Transverse colon (tissue), 4 donors: ENCODE results near the gene GNPAT. TPM values are rescaled to one million over a fixed set of nuclear protein-coding genes. Genes with fewer than 3 reads are reported as not detected.

Experiments used
- DNase-seq: peaks from one replicate; pipeline ENCODE4 v3.0.0-alpha.2; 2019
- H3K27ac ChIP-seq, 4 donors: fragments of 200-600 bp; sonication (generic); 2 replicates each; pipeline ENCODE4 v1.5.1; 2016 to 2018; ENCODE audit warnings: inconsistent platforms in 4 of 4
- H3K27me3 ChIP-seq: fragments of 200-600 bp; sonication (generic); 2 replicates; pipeline ENCODE4 v1.5.1; 2017; ENCODE audit warnings: inconsistent platforms
- H3K36me3 ChIP-seq, 4 donors: fragments of 200-600 bp; sonication (generic); 2 replicates each; pipeline ENCODE4 v1.5.1; 2017 to 2019; ENCODE audit warnings: inconsistent platforms in 4 of 4
- H3K4me1 ChIP-seq, 4 donors: fragments of 200-600 bp; sonication (generic); 2 replicates each; pipeline ENCODE4 v1.5.1; 2017 to 2020; ENCODE audit warnings: inconsistent platforms in 4 of 4
- H3K4me3 ChIP-seq, 4 donors: fragments of 200-600 bp; sonication (generic); 1 replicate in 1 of 4; 2 replicates in 3 of 4; pipeline versions ENCODE4 v1.5.1 to v1.6.1; 2017 to 2019; ENCODE audit warnings: inconsistent platforms in 4 of 4
- H3K9me3 ChIP-seq, 2 donors: fragments of 200-600 bp; sonication (generic); 2 replicates each; pipeline ENCODE4 v1.5.1; 2017 to 2019; ENCODE audit warnings: inconsistent platforms in 2 of 2
- CTCF ChIP-seq, 5 experiments: fragments of 200-600 bp in 3 of 5; fragments of 450-650 bp in 2 of 5; sonication (generic) in 3 of 5; IDR thresholded peaks; 1 replicate in 2 of 5; 2 replicates in 3 of 5; pipeline ENCODE4 v1.5.1; 2016 to 2017; ENCODE audit warnings: antibody characterized with exemption in 5 of 5, inconsistent platforms in 3 of 5, mild to moderate bottlenecking in 2 of 5, moderate library complexity in 1 of 5
- EP300 ChIP-seq: sonication (generic); formaldehyde crosslinking; IDR thresholded peaks from one replicate; pipeline ENCODE4 v1.6.1; 2017; ENCODE audit warnings: antibody characterized with exemption, low read depth
- POLR2A ChIP-seq: fragments of 450-650 bp; IDR thresholded peaks from one replicate; pipeline ENCODE4 v1.6.1; 2016; ENCODE audit warnings: antibody characterized with exemption, mild to moderate bottlenecking, moderate library complexity
- POLR2AphosphoS5 ChIP-seq, 3 donors: sonication (generic); formaldehyde crosslinking; IDR thresholded peaks; one replicate each; pipeline ENCODE4 v1.6.1; 2016; ENCODE audit warnings: antibody characterized with exemption in 3 of 3
- WGBS, 2 donors: methylation state at CpG; one replicate each; pipeline ENCODE4 v1.1.5; 2018; ENCODE audit warnings: low coverage in 1 of 2; 5-methylcytosine and 5-hydroxymethylcytosine counted together
- in situ Hi-C, 4 donors: fragments of 200-750 bp; cut with MboI; loops; one replicate each; pipeline versions ENCODE4 v1.15.0 to v1.15.1; 2017; ENCODE audit warnings: low sequenced_read_pairs in 3 of 4, low pct_ligation_motif_present in 1 of 4, low pct_unique_long_range_greater_than_20kb in 1 of 4
- intact Hi-C: fragments of 100-400 bp; cut with DNase I; formaldehyde crosslinking; loops from one replicate; pipeline ENCODE4 v1.15.1; 2023; ENCODE audit warnings: low total_unique reads
- total RNA-seq, 4 donors: library from RNA; depleted of rRNA; stranded (reverse); fragments of >200 nt; gene quantifications; one replicate each; pipeline ENCODE4 v1.1.0, GENCODE V29; 2016

The GNPAT gene
- total RNA-seq, 4 donors from 2014 or later, result 19.5 to 123 (median 36.8) TPM

- no peak overlapping the region for H3K4me3 ChIP-seq
- intact Hi-C loops (no loop called here), in situ Hi-C loops (no loop called here)
- no peaks in the 10 kb centered on the region for H3K27me3 ChIP-seq
- no peaks in the 10 kb centered on the region for H3K4me1 ChIP-seq
- TF ChIP-seq POLR2AphosphoS5 (IDR thresholded peaks at IDR 0.05) (no peak), CTCF (IDR thresholded peaks at IDR 0.05) (no peak)
- H3K27ac ChIP-seq, result no peak overlapping the region
- WGBS, 2 donors, result 94% methylated on average over 3 of the region's 3 CpGs
- no peak for DNase-seq
- no peaks in the 10 kb centered on the region for H3K9me3 ChIP-seq
- no peaks in the 10 kb centered on the region for H3K36me3 ChIP-seq
These were observed 61.0 kb downstream of the GNPAT start for GRCh38 chr1:231301990-231302389.

- Histone ChIP-seq H3K4me3 (no peak overlapping the region), H3K9me3 (no peaks in the 10 kb centered on the region), H3K4me1 (no peaks in the 10 kb centered on the region), H3K27ac (no peak overlapping the region), H3K36me3 (no peaks in the 10 kb centered on the region), H3K27me3 (no peaks in the 10 kb centered on the region)
- 90 to 100% methylated on average over 1 to 10 of the region's 10 CpGs for WGBS, 2 donors
- DNase-seq, result no peak
- in situ Hi-C loops, result no loop called here
- intact Hi-C loops, result no loop called here
- TF ChIP-seq POLR2AphosphoS5 (IDR thresholded peaks at IDR 0.05) (no peak), CTCF (IDR thresholded peaks at IDR 0.05) (no peak), POLR2A (no peak), EP300 (no peak)
These were observed 69.5 kb downstream of the GNPAT start for GRCh38 chr1:231310391-231310934.

- H3K36me3 ChIP-seq, result no peaks in the 10 kb centered on the region
- no peak for DNase-seq
- H3K27me3 ChIP-seq, result no peaks in the 10 kb centered on the region
- intact Hi-C loops (no loop called here), in situ Hi-C loops (no loop called here)
- no peak for TF ChIP-seq POLR2A
- no peak for TF ChIP-seq POLR2AphosphoS5 (IDR thresholded peaks at IDR 0.05)
- no peak for TF ChIP-seq EP300
- H3K4me3 ChIP-seq, result no peak overlapping the region
- 82 to 85% methylated on average over 5 to 8 of the region's 8 CpGs for WGBS, 2 donors
- H3K9me3 ChIP-seq, result no peaks in the 10 kb centered on the region
- H3K4me1 ChIP-seq, result no peaks in the 10 kb centered on the region
- no peak overlapping the region for H3K27ac ChIP-seq
These were observed 70.9 kb downstream of the GNPAT start for GRCh38 chr1:231311720-231312431.

GRCh38 chr1:231312432-231312788 lies 71.4 kb downstream of the GNPAT start:
- in situ Hi-C loops, result no loop called here
- intact Hi-C loops, result no loop called here
- 91 to 100% methylated on average over 1 to 5 of the region's 5 CpGs for WGBS, 2 donors

More at GRCh38 chr1:231312432-231312788, 71.4 kb downstream of the GNPAT start:
- TF ChIP-seq CTCF (IDR thresholded peaks at IDR 0.05), result no peak
- no peak overlapping the region for H3K27ac ChIP-seq
- no peak for DNase-seq
- no peaks in the 10 kb centered on the region for H3K4me1 ChIP-seq
- no peaks in the 10 kb centered on the region for H3K36me3 ChIP-seq
- no peak overlapping the region for H3K4me3 ChIP-seq
- H3K27me3 ChIP-seq, result no peaks in the 10 kb centered on the region
- H3K9me3 ChIP-seq, result no peaks in the 10 kb centered on the region
